ENCODE measurements around the gene ACACB.
A peak's percentile ranks its signal among the peaks of the same experiment; 100 is the strongest.

ACACB gene

GRCh38 chr12:109112720-109113465 is 3.5 kb upstream of the ACACB start:
- Mint-ChIP-seq H3K27me3 (ENCODE audit: low read depth, poor library complexity) (no peaks in the 10 kb centered on the region), H3K36me3 (ENCODE audit: low read depth) (peaks cover 18% of the 10 kb centered on the region), H3K4me3 (no peak overlapping the region), H3K27ac (no peak overlapping the region), H3K4me1 (peaks cover 68% of the 10 kb centered on the region), H3K9me3 (no peaks in the 10 kb centered on the region)
- DNase-seq = no peak
- TF ChIP-seq CTCF (IDR thresholded peaks at IDR 0.05) = no peak

DNA sequence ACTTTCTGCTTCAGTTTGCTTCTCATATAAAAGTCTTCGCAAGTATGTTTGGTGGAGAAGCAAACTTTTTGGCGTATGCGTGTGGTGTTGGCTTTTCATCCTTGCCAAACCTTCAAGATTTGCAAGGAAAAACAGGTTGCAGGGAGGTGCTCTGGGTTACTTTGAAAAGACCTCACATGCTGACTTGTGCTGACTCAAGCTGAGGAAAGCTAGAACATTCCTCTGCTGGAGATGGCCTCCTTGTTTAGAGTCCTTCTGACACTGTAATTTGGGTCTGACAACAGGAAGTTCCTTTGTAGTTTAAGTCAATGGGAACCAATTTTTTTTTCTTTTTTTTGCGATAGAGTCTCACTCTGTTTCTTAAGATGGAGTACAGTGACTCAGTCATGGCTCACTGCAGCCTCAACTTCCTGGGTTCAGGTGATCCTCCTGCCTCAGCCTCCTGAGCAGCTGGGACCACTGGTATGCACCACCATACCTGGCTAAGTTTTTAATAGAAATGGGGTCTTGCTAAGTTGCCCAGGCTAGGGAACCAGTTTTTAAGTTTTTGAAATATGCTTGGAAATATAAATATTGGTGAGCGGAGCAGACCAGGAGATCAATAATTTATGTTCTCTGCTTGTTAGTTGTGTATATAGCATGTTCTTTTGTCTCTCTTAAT is 2.6 kb upstream of the ACACB start:
- TF ChIP-seq CTCF (IDR thresholded peaks at IDR 0.05) = no peak

DNA sequence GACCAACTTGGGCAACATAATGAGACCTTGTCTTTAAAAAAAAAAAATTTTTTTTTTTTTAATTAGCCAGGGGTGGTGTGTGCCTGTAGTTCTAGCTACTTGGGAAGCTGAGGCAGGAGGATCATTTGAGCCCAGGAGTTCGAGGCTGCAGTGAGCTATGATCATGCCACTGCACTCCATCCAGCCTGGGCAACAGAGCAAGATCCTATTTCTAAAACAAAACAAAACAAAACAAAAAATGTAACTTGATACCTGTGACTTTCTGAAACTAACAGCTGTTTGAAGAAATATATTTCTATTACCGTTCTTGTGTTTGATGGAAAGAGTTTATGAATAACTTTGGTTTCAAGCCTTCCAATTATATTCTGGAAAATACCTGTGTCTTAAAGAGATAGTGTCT is 1.7 kb upstream of the ACACB start:
- no peak for TF ChIP-seq CTCF (IDR thresholded peaks at IDR 0.05)
- DNase-seq = no peak
- Mint-ChIP-seq H3K4me1 (peaks cover 68% of the 10 kb centered on the region), H3K4me3 (peak overlapping the region; percentile 28), H3K27me3 (ENCODE audit: low read depth, poor library complexity) (no peaks in the 10 kb centered on the region), H3K36me3 (ENCODE audit: low read depth) (peaks cover 3% of the 10 kb centered on the region), H3K27ac (no peak overlapping the region), H3K9me3 (no peaks in the 10 kb centered on the region)

More for the DNA sequence above, 2.6 kb upstream of the ACACB start:
- Mint-ChIP-seq H3K27me3 (ENCODE audit: low read depth, poor library complexity) (no peaks in the 10 kb centered on the region), H3K4me3 (no peak overlapping the region), H3K36me3 (ENCODE audit: low read depth) (peaks cover 10% of the 10 kb centered on the region), H3K9me3 (no peaks in the 10 kb centered on the region), H3K4me1 (peaks cover 68% of the 10 kb centered on the region), H3K27ac (no peak overlapping the region)
- DNase-seq = no peak

- Mint-ChIP-seq H3K27ac (no peak overlapping the region), H3K4me1 (peaks cover 62% of the 10 kb centered on the region), H3K27me3 (ENCODE audit: low read depth, poor library complexity) (peaks cover 3% of the 10 kb centered on the region), H3K4me3 (no peak overlapping the region), H3K36me3 (ENCODE audit: low read depth) (no peaks in the 10 kb centered on the region), H3K9me3 (no peaks in the 10 kb centered on the region)
- DNase-seq = no peak
- no peak for TF ChIP-seq CTCF (IDR thresholded peaks at IDR 0.05)
These were observed 1.0 kb upstream of the ACACB start for GRCh38 chr12:109115404-109115757.

DNA sequence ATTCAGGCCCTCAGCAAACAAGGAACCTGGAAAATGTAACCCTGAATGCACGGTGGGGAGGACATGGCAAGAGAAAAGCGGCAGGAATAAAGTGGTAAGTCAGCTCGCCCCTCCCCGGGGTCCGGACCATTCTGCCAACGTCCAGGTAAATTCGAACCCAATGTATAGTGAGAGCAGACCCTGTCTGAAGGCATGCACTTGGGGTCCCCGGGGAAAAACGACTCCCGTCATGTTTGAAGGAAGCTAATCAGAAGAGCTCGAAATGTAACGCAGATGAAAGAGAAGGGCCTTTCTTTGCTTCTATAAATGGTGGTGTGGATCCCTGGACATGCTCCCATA is 193 bp downstream of the ACACB start:
- TF ChIP-seq CTCF (IDR thresholded peaks at IDR 0.05) = no peak
- Mint-ChIP-seq H3K9me3 (no peaks in the 10 kb centered on the region), H3K27me3 (ENCODE audit: low read depth, poor library complexity) (peaks cover 3% of the 10 kb centered on the region), H3K4me3 (no peak overlapping the region), H3K36me3 (ENCODE audit: low read depth) (no peaks in the 10 kb centered on the region), H3K4me1 (peaks cover 52% of the 10 kb centered on the region), H3K27ac (peak overlapping the region; percentile 64)
- no peak for DNase-seq

GRCh38 chr12:109120095-109120494 is 3.7 kb downstream of the ACACB start:
- H3K36me3 Mint-ChIP-seq (ENCODE audit: low read depth) = no peaks in the 10 kb centered on the region
- peaks cover 3% of the 10 kb centered on the region for H3K27me3 Mint-ChIP-seq (ENCODE audit: low read depth, poor library complexity)
- H3K4me3 Mint-ChIP-seq = no peak overlapping the region
- no peak for TF ChIP-seq CTCF (IDR thresholded peaks at IDR 0.05)
- H3K9me3 Mint-ChIP-seq = no peaks in the 10 kb centered on the region
- no peak for DNase-seq
- no peak overlapping the region for H3K27ac Mint-ChIP-seq
- H3K4me1 Mint-ChIP-seq = peaks cover 23% of the 10 kb centered on the region
